ENCODE data around the gene TMEM108.

The TMEM108 gene

GRCh38 chr3:133162670-133163305 lies 124.6 kb downstream of the TMEM108 start:
- DNase-seq (ENCODE audit: low read depth in 2 of 2), result no peak

- no peak for DNase-seq (ENCODE audit: low read depth in 2 of 2)
Observed at GRCh38 chr3:133167340-133168024, 129.3 kb downstream of the TMEM108 start.

- no peak for DNase-seq (ENCODE audit: low read depth in 2 of 2)
Observed at GRCh38 chr3:133168025-133168401, 129.8 kb downstream of the TMEM108 start.

GRCh38 chr3:133169331-133170068 lies 131.3 kb downstream of the TMEM108 start:
- DNase-seq (ENCODE audit: low read depth in 2 of 2), result no peak

GRCh38 chr3:133171831-133172230 lies 133.6 kb downstream of the TMEM108 start:
- DNase-seq (ENCODE audit: low read depth in 2 of 2), result no peak

GRCh38 chr3:133181392-133182150 lies 143.4 kb downstream of the TMEM108 start:
- no peak for DNase-seq (ENCODE audit: low read depth in 2 of 2)

- DNase-seq (ENCODE audit: low read depth in 2 of 2), result no peak
Observed at GRCh38 chr3:133187870-133188379, 149.7 kb downstream of the TMEM108 start.

GRCh38 chr3:133188996-133189395 lies 150.8 kb downstream of the TMEM108 start:
- no peak for DNase-seq (ENCODE audit: low read depth in 2 of 2)

GRCh38 chr3:133189893-133190292 lies 151.7 kb downstream of the TMEM108 start:
- no peak for DNase-seq (ENCODE audit: low read depth in 2 of 2)

- no peak for DNase-seq (ENCODE audit: low read depth in 2 of 2)
Observed at GRCh38 chr3:133191818-133192217, 153.6 kb downstream of the TMEM108 start.

GRCh38 chr3:133192363-133192945 lies 154.3 kb downstream of the TMEM108 start:
- no peak for DNase-seq (ENCODE audit: low read depth in 2 of 2)

GRCh38 chr3:133192967-133193366 lies 154.8 kb downstream of the TMEM108 start:
- DNase-seq (ENCODE audit: low read depth in 2 of 2), result no peak

GRCh38 chr3:133196527-133196926 lies 158.3 kb downstream of the TMEM108 start:
- no peak for DNase-seq (ENCODE audit: low read depth in 2 of 2)

- DNase-seq (ENCODE audit: low read depth in 2 of 2), result no peak
Observed at GRCh38 chr3:133197619-133198018, 159.4 kb downstream of the TMEM108 start.

- no peak for DNase-seq (ENCODE audit: low read depth in 2 of 2)
Observed at GRCh38 chr3:133206921-133207320, 168.7 kb downstream of the TMEM108 start.

GRCh38 chr3:133208184-133208583 lies 170.0 kb downstream of the TMEM108 start:
- DNase-seq (ENCODE audit: low read depth in 2 of 2), result no peak

- no peak for DNase-seq (ENCODE audit: low read depth in 2 of 2)
Observed at GRCh38 chr3:133209871-133210550, 171.8 kb downstream of the TMEM108 start.

- DNase-seq (ENCODE audit: low read depth in 2 of 2), result no peak
Observed at GRCh38 chr3:133210656-133211055, 172.5 kb downstream of the TMEM108 start.

GRCh38 chr3:133211449-133211848 lies 173.3 kb downstream of the TMEM108 start:
- DNase-seq (ENCODE audit: low read depth in 2 of 2), result no peak

- DNase-seq (ENCODE audit: low read depth in 2 of 2), result no peak
Observed at GRCh38 chr3:133211856-133212255, 173.7 kb downstream of the TMEM108 start.

- no peak for DNase-seq (ENCODE audit: low read depth in 2 of 2)
Observed at GRCh38 chr3:133213937-133214336, 175.7 kb downstream of the TMEM108 start.
